HepG2 (cell line): ENCODE results near the gene MYL1. TPM values are rescaled to one million over a fixed set of nuclear protein-coding genes. Genes with fewer than 3 reads are reported as not detected.

Experiments
- ATAC-seq: fragments of 200-7000 bp; cut with Tn5 transposase; 3 replicates; pipeline ENCODE4 v1.9.1; 2020; ENCODE audit warnings: mild to moderate bottlenecking, moderate library complexity
- BruUV-seq: library from RNA; stranded (reverse); fragments of 400-500 nt; replicated peaks from 2 replicates; lab custom pipeline; 2021; lab: Mats Ljungman, UMichigan
- CTCF ChIA-PET: fragments of 300-600 bp; formaldehyde crosslinking; extraction: SDS; loops from one replicate; lab custom pipeline; 2021; ENCODE audit warnings: low total read pairs, inconsistent platforms, low intra/inter-chr PET ratio; lab: Yijun Ruan, JAX
- POLR2A ChIA-PET: fragments of 350-600 bp; sonication (Branson Sonifier 250); formaldehyde crosslinking; loops from one replicate; lab custom pipeline; 2020; ENCODE audit warnings: antibody characterized with exemption, inconsistent platforms; lab: Yijun Ruan, JAX
- DNase-seq: peaks from one replicate; pipeline ENCODE4 v3.0.0-alpha.2; 2015; ENCODE audit warnings: low spot score
- FAIRE-seq: peaks from 3 replicates; lab custom pipeline; 2011; peaks lifted over from hg19 to GRCh38; lab: Jason Lieb, UNC
- H2AFZ ChIP-seq: one replicate; pipeline ENCODE4 v1.6.1; 2011; ENCODE audit warnings: low read length, inconsistent platforms
- H3K27ac ChIP-seq: fragments of 300-600 bp; 3 replicates; pipeline ENCODE4 v1.8.0; 2011; ENCODE audit warnings: mixed run types, mild to moderate bottlenecking, mixed read lengths, low read length, inconsistent platforms; ENCODE audit not compliant: insufficient read depth; ENCODE audit errors: extremely low read length
- H3K27me3 ChIP-seq, 2 experiments: fragments of 200-600 bp in 1 of 2; 2 replicates in 1 of 2; 3 replicates in 1 of 2; pipeline versions ENCODE4 v1.6.0 to v1.8.0; 2011; ENCODE audit warnings: low read length in 2 of 2, mild to moderate bottlenecking in 2 of 2, moderate library complexity in 2 of 2, inconsistent platforms in 1 of 2; ENCODE audit not compliant: insufficient read depth in 2 of 2, control insufficient read depth in 1 of 2
- H3K36me3 ChIP-seq, 2 experiments: fragments of 200-600 bp in 1 of 2; replicated peaks in 1 of 2; 2 replicates in 1 of 2; 3 replicates in 1 of 2; pipeline versions ENCODE4 v1.5.1 to v1.8.0; 2011; ENCODE audit warnings: low read length in 2 of 2, inconsistent platforms in 1 of 2; ENCODE audit not compliant: insufficient read depth in 2 of 2, control insufficient read depth in 1 of 2
- H3K4me1 ChIP-seq: 2 replicates; pipeline ENCODE4 v1.5.1; 2012; ENCODE audit warnings: low read length, inconsistent platforms; ENCODE audit not compliant: insufficient read depth
- H3K4me2 ChIP-seq: 2 replicates; pipeline ENCODE4 v1.6.0; 2011; ENCODE audit warnings: low read depth, low read length, inconsistent platforms
- H3K4me3 ChIP-seq, 3 experiments: fragments of 200-600 bp in 1 of 3; sonication (generic), shearing (Covaris generic) in 1 of 3; replicated peaks in 1 of 3; 2 replicates each; pipeline ENCODE4 v1.5.1; 2011 to 2016; ENCODE audit warnings: low read length in 3 of 3, inconsistent platforms in 2 of 3, low read depth in 2 of 3, mild to moderate bottlenecking in 2 of 3, control low read depth in 1 of 3, mixed read lengths in 1 of 3; ENCODE audit not compliant: insufficient read depth in 1 of 3
- H3K79me2 ChIP-seq: one replicate; pipeline ENCODE4 v1.6.1; 2011; ENCODE audit warnings: low read length, inconsistent platforms; ENCODE audit not compliant: insufficient read depth
- H3K9ac ChIP-seq: 2 replicates; pipeline ENCODE4 v1.6.0; 2011; ENCODE audit warnings: mild to moderate bottlenecking, low read depth, low read length, inconsistent platforms; ENCODE audit not compliant: insufficient read depth
- H3K9me3 ChIP-seq: 2 replicates; pipeline ENCODE4 v1.5.1; 2012; ENCODE audit warnings: mild to moderate bottlenecking, low read length
- H4K20me1 ChIP-seq: 2 replicates; pipeline ENCODE4 v1.6.0; 2011; ENCODE audit warnings: inconsistent platforms, mild to moderate bottlenecking, low read length, moderate library complexity; ENCODE audit not compliant: insufficient read depth
- AKAP8 ChIP-seq: sonication (generic); formaldehyde crosslinking; IDR thresholded peaks from 2 replicates; pipeline ENCODE4 v1.5.1; 2020; ENCODE audit warnings: mild to moderate bottlenecking, missing genetic modification reagents
- POGZ ChIP-seq: sonication (generic); formaldehyde crosslinking; IDR thresholded peaks from 2 replicates; pipeline ENCODE4 v1.4.0; 2020; ENCODE audit warnings: mild to moderate bottlenecking, missing genetic modification reagents
- POLR2A ChIP-seq, 2 experiments: IDR thresholded peaks; 2 replicates each; pipeline ENCODE4 v1.6.1; 2011; ENCODE audit warnings: low read depth in 2 of 2, low read length in 2 of 2, mild to moderate bottlenecking in 1 of 2, moderate library complexity in 1 of 2; ENCODE audit not compliant: insufficient read depth in 1 of 2
- RAD51 ChIP-seq: fragments of 450-650 bp; IDR thresholded peaks from 2 replicates; pipeline ENCODE4 v1.6.1; 2016; ENCODE audit warnings: borderline replicate concordance
- REXO4 ChIP-seq: sonication (generic); formaldehyde crosslinking; IDR thresholded peaks from 2 replicates; pipeline ENCODE4 v1.8.0; 2022; ENCODE audit warnings: missing genetic modification reagents, mild to moderate bottlenecking, borderline replicate concordance
- SKI ChIP-seq: fragments of 450-650 bp; IDR thresholded peaks from one replicate; pipeline ENCODE4 v1.6.1; 2018; ENCODE audit warnings: mild to moderate bottlenecking; ENCODE audit not compliant: partially characterized antibody
- SMAD1 ChIP-seq: sonication (generic); formaldehyde crosslinking; IDR thresholded peaks from 2 replicates; pipeline ENCODE4 v1.4.0; 2020; ENCODE audit warnings: missing genetic modification reagents, low read depth, mild to moderate bottlenecking, borderline replicate concordance
- SPEN ChIP-seq: sonication (generic); formaldehyde crosslinking; IDR thresholded peaks from 2 replicates; pipeline ENCODE4 v1.5.1; 2020; ENCODE audit warnings: low read depth, mild to moderate bottlenecking, missing genetic modification reagents
- ZFP36L2 ChIP-seq: sonication (generic); formaldehyde crosslinking; IDR thresholded peaks from 2 replicates; pipeline ENCODE4 v1.4.0; 2020; ENCODE audit warnings: missing genetic modification reagents
- ZKSCAN8 ChIP-seq: IDR thresholded peaks from 2 replicates; pipeline ENCODE4 v1.6.1; 2016; ENCODE audit warnings: borderline replicate concordance, missing genetic modification reagents, missing compliant biosample characterization
- ZNF30 ChIP-seq: sonication (generic); formaldehyde crosslinking; IDR thresholded peaks from 2 replicates; pipeline ENCODE4 v1.5.0; 2020; ENCODE audit warnings: mild to moderate bottlenecking, missing genetic modification reagents
- ZNF33B ChIP-seq: sonication (generic); formaldehyde crosslinking; IDR thresholded peaks from 2 replicates; pipeline ENCODE4 v1.5.1; 2020; ENCODE audit warnings: mild to moderate bottlenecking, missing genetic modification reagents
- ZNF382 ChIP-seq: sonication (generic); formaldehyde crosslinking; IDR thresholded peaks from 2 replicates; pipeline ENCODE4 v1.5.0; 2020; ENCODE audit warnings: missing genetic modification reagents, mild to moderate bottlenecking, borderline replicate concordance
- ZNF430 ChIP-seq: sonication (generic); formaldehyde crosslinking; IDR thresholded peaks from 2 replicates; pipeline ENCODE4 v1.9.0; 2021; ENCODE audit warnings: mild to moderate bottlenecking, missing genetic modification reagents
- ZNF547 ChIP-seq: sonication (generic); formaldehyde crosslinking; IDR thresholded peaks from 2 replicates; pipeline ENCODE4 v1.5.1; 2020; ENCODE audit warnings: mild to moderate bottlenecking, missing genetic modification reagents
- ZNF770 ChIP-seq: sonication (generic); formaldehyde crosslinking; IDR thresholded peaks from 2 replicates; pipeline ENCODE4 v1.5.0; 2020; ENCODE audit warnings: mild to moderate bottlenecking, missing genetic modification reagents
- ZNF800 ChIP-seq: sonication (generic); formaldehyde crosslinking; IDR thresholded peaks from 2 replicates; pipeline ENCODE4 v1.4.0; 2020; ENCODE audit warnings: missing genetic modification reagents
- ZSCAN25 ChIP-seq: sonication (generic); formaldehyde crosslinking; IDR thresholded peaks from 2 replicates; pipeline ENCODE4 v1.8.0; 2022; ENCODE audit warnings: mild to moderate bottlenecking, missing genetic modification reagents
- in situ Hi-C: cut with HindIII; loops from 2 replicates; pipeline ENCODE4 v1.10.0; 2017; ENCODE audit warnings: low pct_unique_long_range_greater_than_20kb; ENCODE audit not compliant: extremely low pct_ligation_motif_present
- intact Hi-C: fragments of 100-400 bp; cut with micrococcal nuclease; formaldehyde crosslinking; loops from one replicate; pipeline ENCODE4 v1.10.0; 2022; ENCODE audit not compliant: unreplicated experiment
- polyA plus RNA-seq, 8 experiments: library from polyadenylated mRNA; depleted of rRNA in 3 of 8; stranded (reverse) in 7 of 8; unstranded in 1 of 8; fragments of >200 nt; fragmentation: Illumina TruSeq in 4 of 8; extraction: Trizol in 4 of 8; gene quantifications; 2 replicates each; pipeline versions ENCODE4 v1.2.1 to v1.2.3, GENCODE V29; 2011 to 2016; ENCODE audit warnings: low read depth in 4 of 8, missing spikeins in 1 of 8, mixed read lengths in 1 of 8; ENCODE audit not compliant: insufficient read depth in 1 of 8
- total RNA-seq, 5 experiments: library from RNA; depleted of rRNA; stranded (reverse); fragments of >200 nt; fragmentation: Illumina TruSeq; extraction: Trizol; gene quantifications; 2 replicates each; pipeline ENCODE4 v1.2.3, GENCODE V29; 2016; ENCODE audit warnings: low read depth in 1 of 5
- TF ChIP-seq, protein P1 (sequence below): sonication (generic); formaldehyde crosslinking; conservative IDR thresholded peaks from 2 replicates; pipeline ENCODE4 v1.8.1; 2023; ENCODE audit warnings: missing genetic modification reagents

Gene MYL1
- total and polyA plus RNA-seq, 2 of the 13 experiments (the other 11 are each of a cell fraction or from before 2014, with no cell fraction given), result not detected

GRCh38 chr2:210287301-210287700 lies 27.7 kb downstream of the MYL1 start:
- Histone ChIP-seq H3K27me3 (no peaks in the 10 kb centered on the region), H3K4me3 (no peak overlapping the region), H2AFZ (no peak overlapping the region), H3K9me3 (no peaks in the 10 kb centered on the region), H3K9ac (no peak overlapping the region), H4K20me1 (no peaks in the 10 kb centered on the region), H3K4me2 (no peak overlapping the region), H3K27ac (no peak overlapping the region), H3K36me3 (no peaks in the 10 kb centered on the region), H3K79me2 (no peaks in the 10 kb centered on the region)
- DNase-seq (no peak), ATAC-seq (no peak), FAIRE-seq (no peak)
- BruUV-seq, result no TSS peak
- in situ Hi-C loops, result no loop called here
- POLR2A ChIA-PET, result no interaction called here
- CTCF ChIA-PET, result no interaction called here
- intact Hi-C loops, result no loop called here
- TF ChIP-seq RAD51 (no peak), REXO4 (no peak), POGZ (CRISPR knock-in tag) (no peak), SPEN (CRISPR knock-in tag) (no peak), ZSCAN25 (CRISPR knock-in tag) (no peak), POLR2A (IDR thresholded peaks at IDR 0.05; ENCODE audit: insufficient read depth in 1 of 2, low read depth in 2 of 2, low read length in 2 of 2) (no peak), ZNF382 (CRISPR knock-in tag) (no peak), SMAD1 (CRISPR knock-in tag) (no peak), ZNF800 (CRISPR knock-in tag) (no peak), AKAP8 (CRISPR knock-in tag) (no peak), ZNF30 (CRISPR knock-in tag) (no peak), ZNF547 (no peak), SKI (no peak), ZNF430 (CRISPR knock-in tag) (no peak), ZNF770 (no peak), ZFP36L2 (CRISPR knock-in tag) (no peak), ZNF33B (CRISPR knock-in tag) (no peak), ZKSCAN8 (CRISPR knock-in tag) (no peak)
- TF ChIP-seq, protein P1, sequence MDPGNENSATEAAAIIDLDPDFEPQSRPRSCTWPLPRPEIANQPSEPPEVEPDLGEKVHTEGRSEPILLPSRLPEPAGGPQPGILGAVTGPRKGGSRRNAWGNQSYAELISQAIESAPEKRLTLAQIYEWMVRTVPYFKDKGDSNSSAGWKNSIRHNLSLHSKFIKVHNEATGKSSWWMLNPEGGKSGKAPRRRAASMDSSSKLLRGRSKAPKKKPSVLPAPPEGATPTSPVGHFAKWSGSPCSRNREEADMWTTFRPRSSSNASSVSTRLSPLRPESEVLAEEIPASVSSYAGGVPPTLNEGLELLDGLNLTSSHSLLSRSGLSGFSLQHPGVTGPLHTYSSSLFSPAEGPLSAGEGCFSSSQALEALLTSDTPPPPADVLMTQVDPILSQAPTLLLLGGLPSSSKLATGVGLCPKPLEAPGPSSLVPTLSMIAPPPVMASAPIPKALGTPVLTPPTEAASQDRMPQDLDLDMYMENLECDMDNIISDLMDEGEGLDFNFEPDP, result no peak
- TF ChIP-seq, all 625 proteins: peak for 0
- no peaks in the 10 kb centered on the region for H3K4me1 ChIP-seq
